NT2/D1 (cell line): ENCODE results near the gene NFIX.

Experiments
- DNase-seq: peaks from one replicate; pipeline ENCODE4 v3.0.0-alpha.2; 2011; ENCODE audit warnings: low read depth, low spot score
- H3K27me3 ChIP-seq: 2 replicates; pipeline ENCODE4 v1.6.0; 2011; ENCODE audit warnings: mild to moderate bottlenecking; ENCODE audit not compliant: insufficient read length, insufficient read depth
- H3K36me3 ChIP-seq: 2 replicates; pipeline ENCODE4 v1.6.1; 2011; ENCODE audit warnings: mild to moderate bottlenecking, low read length, mixed read lengths; ENCODE audit not compliant: insufficient read depth, insufficient read length
- H3K4me1 ChIP-seq: 2 replicates; pipeline ENCODE4 v1.5.1; 2011; ENCODE audit not compliant: insufficient read depth, insufficient read length
- H3K4me3 ChIP-seq: 2 replicates; pipeline ENCODE4 v1.5.1; 2011; ENCODE audit warnings: low read depth; ENCODE audit not compliant: insufficient read length
- H3K9ac ChIP-seq: 2 replicates; pipeline ENCODE4 v1.6.0; 2011; ENCODE audit warnings: low read depth; ENCODE audit not compliant: insufficient read length
- H3K9me3 ChIP-seq: 2 replicates; pipeline ENCODE4 v1.5.1; 2011; ENCODE audit warnings: mild to moderate bottlenecking, low read length; ENCODE audit not compliant: insufficient read depth
- SUZ12 ChIP-seq: IDR thresholded peaks from 2 replicates; pipeline ENCODE4 v1.6.1; 2011; ENCODE audit not compliant: insufficient read length, insufficient read depth; ENCODE audit errors: extremely low read depth
- YY1 ChIP-seq: IDR thresholded peaks from 2 replicates; pipeline ENCODE4 v1.6.1; 2011; ENCODE audit not compliant: insufficient read length, insufficient read depth
- ZNF274 ChIP-seq: IDR thresholded peaks from 2 replicates; pipeline ENCODE4 v1.6.1; 2011; ENCODE audit warnings: mild to moderate bottlenecking, low read depth, low read length

The NFIX gene

DNA sequence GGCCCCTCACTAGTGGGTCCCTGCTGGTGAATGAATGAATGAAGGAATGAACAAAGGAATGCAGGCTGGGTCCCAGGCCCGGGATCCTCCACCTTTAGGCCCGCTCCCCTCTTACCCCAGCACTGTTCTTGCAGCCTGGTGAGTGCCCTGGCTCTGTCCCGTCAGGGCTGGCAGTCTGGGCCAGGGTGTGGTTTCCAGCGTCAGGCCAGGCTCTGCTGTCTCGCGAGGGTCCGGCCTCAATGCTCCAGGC is 107.1 kb downstream of the NFIX start:
- no peak for DNase-seq
- no peaks in the 10 kb centered on the region for H3K9me3 ChIP-seq
- H3K9ac ChIP-seq, result no peak overlapping the region
- H3K4me1 ChIP-seq, result peaks cover 9% of the 10 kb centered on the region
- peaks cover 14% of the 10 kb centered on the region for H3K27me3 ChIP-seq
- H3K4me3 ChIP-seq, result no peak overlapping the region
- TF ChIP-seq YY1 (no peak), ZNF274 (no peak), SUZ12 (no peak)
- peaks cover 27% of the 10 kb centered on the region for H3K36me3 ChIP-seq

DNA sequence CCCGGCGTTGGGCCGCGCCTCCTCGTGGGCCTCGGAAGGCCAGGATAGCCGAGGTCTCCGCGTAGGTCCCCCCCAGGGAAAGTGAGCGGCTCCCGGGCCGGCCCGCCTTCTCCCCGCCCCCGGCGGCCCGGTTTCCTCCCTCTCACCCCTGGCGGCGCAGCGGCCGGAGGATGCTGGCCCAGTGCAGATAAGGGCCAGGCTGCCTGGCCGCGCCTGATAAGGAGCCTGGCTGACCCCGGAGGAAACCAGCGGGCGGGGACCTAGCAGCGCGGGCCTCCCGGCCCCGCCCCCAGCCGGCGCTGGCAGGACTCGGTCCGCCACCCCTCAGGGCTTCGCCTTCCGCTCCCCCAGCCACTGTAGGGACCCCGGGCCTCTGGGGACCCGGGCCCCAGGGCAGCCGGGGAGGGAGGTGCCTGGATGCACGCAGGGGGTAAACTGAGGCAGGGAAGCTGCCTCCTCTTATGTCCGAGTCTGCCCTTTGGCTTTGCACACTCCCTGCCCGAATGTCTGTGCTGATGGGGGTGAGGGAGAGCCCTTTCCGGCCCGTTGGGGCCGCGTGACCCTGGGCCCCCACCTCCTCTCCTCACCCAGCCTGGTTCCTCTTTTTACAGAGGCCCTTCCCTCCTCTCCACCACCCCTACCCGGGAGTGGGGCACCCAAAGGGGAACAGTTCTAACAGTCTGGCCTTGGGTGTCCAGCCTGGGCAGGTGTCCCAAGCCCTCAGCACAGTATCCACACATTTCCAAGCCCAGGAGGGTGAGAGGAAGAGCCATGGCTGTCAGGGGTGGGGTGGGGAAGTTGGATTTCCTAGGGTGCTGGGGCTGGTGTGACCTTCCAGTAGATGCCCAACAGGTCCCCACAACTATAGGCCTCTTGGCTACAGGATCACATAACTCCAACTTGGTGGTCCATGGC is 107.6 kb downstream of the NFIX start, which contains the start of gene LYL1:
LYL1 (minus strand) TSS at position 193 of the 915 bp plus-strand sequence. CDS start 1,687 bp downstream, outside the sequence.
- Histone ChIP-seq H3K9me3 (no peaks in the 10 kb centered on the region), H3K36me3 (peaks cover 32% of the 10 kb centered on the region), H3K4me3 (no peak within 1 kb of the TSS), H3K9ac (no peak within 1 kb of the TSS), H3K27me3 (peaks cover 10% of the 10 kb centered on the region), H3K4me1 (peaks cover 9% of the 10 kb centered on the region)
- no peak for DNase-seq
- TF ChIP-seq ZNF274 (no peak), YY1 (no peak), SUZ12 (no peak)

DNA sequence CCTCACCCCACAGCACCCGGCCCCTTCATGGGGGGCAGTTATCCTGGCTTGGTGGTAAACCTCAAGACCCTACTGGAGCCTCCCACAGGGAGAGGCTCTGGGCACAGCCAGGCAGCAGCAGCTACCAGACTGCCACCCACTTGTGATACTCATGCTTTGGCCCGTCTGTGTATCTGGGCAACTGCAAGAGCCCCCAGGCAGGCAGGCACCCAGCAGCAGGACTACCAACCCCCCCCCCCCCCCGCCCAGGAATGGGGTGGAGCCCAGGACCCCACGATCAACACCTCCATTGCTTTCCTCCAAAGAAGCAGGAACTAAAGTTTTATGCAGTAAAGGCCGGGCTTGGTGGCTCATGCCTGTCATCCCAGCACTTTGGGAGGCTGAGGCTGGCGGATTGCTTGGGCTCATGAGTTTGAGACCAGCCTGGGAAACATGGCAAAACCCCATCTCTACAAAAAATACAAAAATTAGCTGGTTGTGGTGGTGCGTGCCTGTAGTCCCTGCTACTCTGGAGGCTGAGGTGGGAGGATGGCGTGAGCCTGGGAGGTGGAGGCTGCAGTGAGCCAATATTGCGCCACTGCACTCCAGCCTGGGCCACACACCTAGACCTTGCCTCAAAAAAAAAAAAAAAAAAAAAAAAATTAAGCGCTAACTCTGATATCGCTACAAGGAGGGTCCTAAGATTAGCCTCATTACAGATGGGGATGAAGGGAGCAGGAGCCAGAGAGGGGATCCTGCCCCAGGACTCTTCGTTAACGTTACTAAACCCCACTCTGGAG is 108.5 kb downstream of the NFIX start:
- Histone ChIP-seq H3K36me3 (peaks cover 38% of the 10 kb centered on the region), H3K4me3 (no peak overlapping the region), H3K4me1 (peaks cover 8% of the 10 kb centered on the region), H3K27me3 (peaks cover 7% of the 10 kb centered on the region), H3K9me3 (no peaks in the 10 kb centered on the region), H3K9ac (no peak overlapping the region)
- DNase-seq, result no peak
- TF ChIP-seq YY1, result no peak
- no peak for TF ChIP-seq ZNF274
- TF ChIP-seq SUZ12, result no peak

DNA sequence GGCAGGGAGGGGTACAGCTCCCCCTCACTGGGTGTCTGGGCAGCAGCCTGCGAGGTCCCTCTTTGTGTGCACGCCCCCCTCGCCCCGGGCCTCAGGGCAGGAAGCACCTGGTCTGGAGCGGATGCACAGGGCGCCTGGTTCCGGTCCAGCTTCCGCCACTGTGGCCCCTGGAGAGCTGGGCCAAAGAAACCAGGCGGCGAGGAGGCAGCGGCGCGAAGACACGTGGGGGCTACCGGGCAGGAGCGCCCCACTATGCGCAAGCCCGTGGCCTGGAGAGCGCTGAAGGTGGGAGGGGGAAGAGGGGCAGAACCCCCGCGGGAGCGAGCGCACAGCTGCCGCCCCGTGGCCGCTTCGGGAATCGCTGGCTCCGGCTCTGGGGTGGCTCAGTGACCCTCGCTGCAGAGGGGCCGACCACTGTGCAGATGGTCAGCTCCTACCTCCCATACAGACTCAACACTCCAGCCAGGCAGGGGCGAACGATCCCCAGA is 109.1 kb downstream of the NFIX start:
- Histone ChIP-seq H3K4me1 (peaks cover 11% of the 10 kb centered on the region), H3K36me3 (peaks cover 45% of the 10 kb centered on the region), H3K4me3 (no peak overlapping the region), H3K27me3 (peaks cover 2% of the 10 kb centered on the region), H3K9me3 (no peaks in the 10 kb centered on the region), H3K9ac (no peak overlapping the region)
- DNase-seq, result no peak
- no peak for TF ChIP-seq YY1
- TF ChIP-seq SUZ12, result no peak
- TF ChIP-seq ZNF274, result no peak

DNA sequence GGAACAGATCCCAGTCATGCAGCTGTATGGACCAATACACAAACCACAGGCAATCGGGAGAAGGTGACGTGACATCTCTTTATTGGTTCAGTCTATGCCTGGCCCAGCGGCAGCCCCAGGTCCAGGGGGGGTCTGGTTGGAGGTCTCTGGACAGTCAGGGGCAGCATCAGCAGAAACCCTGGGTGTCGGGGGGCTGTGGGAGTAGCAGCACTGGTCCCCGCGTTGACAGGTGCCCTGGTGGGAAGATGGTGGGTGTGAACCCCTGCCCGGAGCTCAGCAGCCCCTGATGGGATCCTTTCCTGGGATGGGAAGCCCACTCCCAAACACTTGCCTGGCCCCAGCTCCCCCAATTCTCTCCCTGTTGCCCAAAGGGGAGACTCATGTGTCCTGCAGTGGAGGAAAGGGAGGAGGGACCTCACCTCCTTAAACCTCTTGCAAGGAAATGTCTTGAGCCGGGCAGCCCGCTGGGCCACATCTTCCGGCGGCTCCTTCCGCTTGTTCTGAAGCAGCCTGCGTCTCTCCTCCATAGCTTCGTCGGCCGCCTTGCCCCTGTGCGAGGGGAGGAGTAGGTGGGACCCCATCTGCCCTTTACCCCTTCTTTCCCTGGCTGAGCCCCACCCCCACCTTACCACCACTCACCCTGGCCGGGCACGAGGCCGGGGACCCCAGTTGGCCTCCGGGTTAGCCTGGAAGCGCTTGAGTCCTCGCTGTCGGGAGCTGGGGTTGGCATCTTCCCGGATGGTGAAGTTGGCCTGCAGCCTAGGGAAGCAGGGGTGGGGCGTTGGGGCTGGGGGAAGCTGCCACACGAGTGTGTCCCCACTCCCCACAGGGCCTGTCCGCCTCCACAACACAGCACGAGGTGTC is 109.8 kb downstream of the NFIX start:
- no peak overlapping the region for H3K9ac ChIP-seq
- H3K36me3 ChIP-seq, result peaks cover 52% of the 10 kb centered on the region
- peaks cover 16% of the 10 kb centered on the region for H3K4me1 ChIP-seq
- H3K9me3 ChIP-seq, result no peaks in the 10 kb centered on the region
- DNase-seq, result no peak
- H3K4me3 ChIP-seq, result no peak overlapping the region
- no peak for TF ChIP-seq SUZ12
- no peak for TF ChIP-seq ZNF274
- no peak for TF ChIP-seq YY1
- H3K27me3 ChIP-seq, result no peaks in the 10 kb centered on the region

DNA sequence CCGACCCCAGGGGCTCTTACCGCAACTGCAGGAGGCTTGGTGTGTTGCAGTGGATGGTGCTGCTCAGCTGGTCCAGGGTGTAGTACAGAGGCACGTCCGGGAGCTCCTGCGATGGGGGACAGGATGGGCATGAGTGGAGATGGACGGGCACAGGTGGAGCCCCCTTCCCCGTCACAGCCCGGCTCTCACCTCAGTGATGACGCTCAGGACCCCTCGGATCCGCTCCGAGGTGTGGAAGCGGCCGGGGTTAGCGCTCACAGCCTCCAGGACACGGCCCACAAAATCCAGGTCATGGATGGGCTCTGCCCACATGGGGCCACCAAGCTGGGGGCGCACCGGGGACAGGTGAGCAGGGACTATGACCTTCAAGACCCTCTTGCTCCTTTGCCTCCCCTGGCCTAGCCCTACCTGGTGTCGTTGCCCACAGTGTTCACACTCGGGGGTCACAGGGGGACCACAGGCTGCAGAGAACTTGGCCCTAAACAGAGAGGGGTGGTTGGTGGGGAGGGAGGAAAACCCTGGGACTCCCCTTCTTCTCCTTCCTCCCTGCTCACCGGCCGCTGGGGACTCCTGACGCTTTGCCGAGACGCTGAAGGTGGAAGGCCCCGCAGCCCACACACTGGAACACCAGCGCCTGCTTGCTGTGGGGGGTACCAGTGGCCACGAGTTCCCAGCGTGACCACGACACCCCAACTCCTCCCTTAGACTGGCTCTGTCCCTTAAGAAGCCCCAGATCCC is 114.3 kb downstream of the NFIX start:
- no peak for DNase-seq
- Histone ChIP-seq H3K4me1 (peaks cover 12% of the 10 kb centered on the region), H3K9ac (no peak overlapping the region), H3K27me3 (no peaks in the 10 kb centered on the region), H3K36me3 (peaks cover 72% of the 10 kb centered on the region), H3K4me3 (no peak overlapping the region), H3K9me3 (no peaks in the 10 kb centered on the region)
- no peak for TF ChIP-seq ZNF274
- no peak for TF ChIP-seq SUZ12
- no peak for TF ChIP-seq YY1
